Measurements from ENCODE around the gene NOSTRIN. TPM values are rescaled to one million over a fixed set of nuclear protein-coding genes. Genes with fewer than 3 reads are reported as not detected.
"Not testable (repeated sequence)": the region's sequence is repeated elsewhere in the genome, so short reads cannot be mapped to it uniquely, and the experiment has no call there.

NOSTRIN gene
- total RNA-seq, 4 donors from 2014 or later, result 5.0 to 16.1 (median 6.4) TPM

GRCh38 chr2:168787782-168788376 lies 14.6 kb upstream of the NOSTRIN start:
- no peak overlapping the region for H3K27ac ChIP-seq
- no peaks in the 10 kb centered on the region for H3K9me3 ChIP-seq
- intact Hi-C loops (cut with DNase I; ENCODE audit: low total_unique reads) (no loop called here), in situ Hi-C loops (cut with MboI; ENCODE audit: low sequenced_read_pairs in 4 of 4) (no loop called here)
- no peak overlapping the region for H3K4me3 ChIP-seq
- DNase-seq, result no peak
- ATAC-seq, result no peak
- no peaks in the 10 kb centered on the region for H3K4me1 ChIP-seq
- TF ChIP-seq POLR2A (IDR thresholded peaks at IDR 0.05) (no peak), CTCF (IDR thresholded peaks at IDR 0.05 in 4 of 5, conservative IDR thresholded peaks at IDR 0.05 in 1 of 5) (no peak)
- no peaks in the 10 kb centered on the region for H3K36me3 ChIP-seq
- H3K27me3 ChIP-seq, result no peaks in the 10 kb centered on the region

- Histone ChIP-seq H3K36me3 (no peaks in the 10 kb centered on the region), H3K4me1 (no peaks in the 10 kb centered on the region), H3K27me3 (no peaks in the 10 kb centered on the region), H3K27ac (no peak overlapping the region), H3K4me3 (no peak overlapping the region), H3K9me3 (no peaks in the 10 kb centered on the region)
- DNase-seq (no peak), ATAC-seq (no peak)
- in situ Hi-C loops (cut with MboI; ENCODE audit: low sequenced_read_pairs in 4 of 4), result no loop called here
- TF ChIP-seq CTCF (IDR thresholded peaks at IDR 0.05 in 4 of 5, conservative IDR thresholded peaks at IDR 0.05 in 1 of 5), result no peak
- TF ChIP-seq POLR2A (IDR thresholded peaks at IDR 0.05), result no peak
- intact Hi-C loops (cut with DNase I; ENCODE audit: low total_unique reads), result no loop called here
Observed at GRCh38 chr2:168789776-168790175, 12.7 kb upstream of the NOSTRIN start.

GRCh38 chr2:168790226-168790902 lies 12.1 kb upstream of the NOSTRIN start:
- intact Hi-C loops (cut with DNase I; ENCODE audit: low total_unique reads) (no loop called here), in situ Hi-C loops (cut with MboI; ENCODE audit: low sequenced_read_pairs in 4 of 4) (no loop called here)
- no peaks in the 10 kb centered on the region for H3K4me1 ChIP-seq
- DNase-seq (no peak), ATAC-seq (peak in 1 of 2 donors; percentile 52)
- no peaks in the 10 kb centered on the region for H3K27me3 ChIP-seq
- H3K9me3 ChIP-seq, result no peaks in the 10 kb centered on the region
- H3K4me3 ChIP-seq, result no peak overlapping the region
- TF ChIP-seq POLR2A (IDR thresholded peaks at IDR 0.05), result no peak
- no peak for TF ChIP-seq CTCF (IDR thresholded peaks at IDR 0.05 in 4 of 5, conservative IDR thresholded peaks at IDR 0.05 in 1 of 5)
- no peak overlapping the region for H3K27ac ChIP-seq
- no peaks in the 10 kb centered on the region for H3K36me3 ChIP-seq

- H3K36me3 ChIP-seq; ATAC-seq; H3K4me3 ChIP-seq; H3K27ac ChIP-seq; H3K27me3 ChIP-seq; in situ Hi-C loops (cut with MboI; ENCODE audit: low sequenced_read_pairs in 4 of 4); intact Hi-C loops (cut with DNase I; ENCODE audit: low total_unique reads); H3K4me1 ChIP-seq; H3K9me3 ChIP-seq; DNase-seq: not testable (repeated sequence)
Observed at GRCh38 chr2:168791140-168791539, 11.3 kb upstream of the NOSTRIN start.

- no peak for TF ChIP-seq POLR2A (IDR thresholded peaks at IDR 0.05)
- no peak for TF ChIP-seq CTCF (IDR thresholded peaks at IDR 0.05 in 4 of 5, conservative IDR thresholded peaks at IDR 0.05 in 1 of 5)
- Histone ChIP-seq H3K9me3 (no peaks in the 10 kb centered on the region), H3K36me3 (no peaks in the 10 kb centered on the region), H3K4me1 (peaks cover 3 to 4% of the 10 kb centered on the region in 2 donors), H3K27ac (no peak overlapping the region), H3K4me3 (no peak overlapping the region), H3K27me3 (no peaks in the 10 kb centered on the region)
- in situ Hi-C loops (cut with MboI; ENCODE audit: low sequenced_read_pairs in 4 of 4), result no loop called here
- ATAC-seq (no peak), DNase-seq (no peak)
- intact Hi-C loops (cut with DNase I; ENCODE audit: low total_unique reads), result no loop called here
Observed at GRCh38 chr2:168793596-168793995, 8.8 kb upstream of the NOSTRIN start.

Measured in gastrocnemius medialis (tissue), 4 donors.